ENCODE data around the gene FXYD6. TPM values are rescaled to one million over a fixed set of nuclear protein-coding genes. Genes with fewer than 3 reads are reported as not detected.

FXYD6 gene
- total and polyA plus RNA-seq, 4 donors: 4.7 to 22.5 (median 12.3) TPM

DNA sequence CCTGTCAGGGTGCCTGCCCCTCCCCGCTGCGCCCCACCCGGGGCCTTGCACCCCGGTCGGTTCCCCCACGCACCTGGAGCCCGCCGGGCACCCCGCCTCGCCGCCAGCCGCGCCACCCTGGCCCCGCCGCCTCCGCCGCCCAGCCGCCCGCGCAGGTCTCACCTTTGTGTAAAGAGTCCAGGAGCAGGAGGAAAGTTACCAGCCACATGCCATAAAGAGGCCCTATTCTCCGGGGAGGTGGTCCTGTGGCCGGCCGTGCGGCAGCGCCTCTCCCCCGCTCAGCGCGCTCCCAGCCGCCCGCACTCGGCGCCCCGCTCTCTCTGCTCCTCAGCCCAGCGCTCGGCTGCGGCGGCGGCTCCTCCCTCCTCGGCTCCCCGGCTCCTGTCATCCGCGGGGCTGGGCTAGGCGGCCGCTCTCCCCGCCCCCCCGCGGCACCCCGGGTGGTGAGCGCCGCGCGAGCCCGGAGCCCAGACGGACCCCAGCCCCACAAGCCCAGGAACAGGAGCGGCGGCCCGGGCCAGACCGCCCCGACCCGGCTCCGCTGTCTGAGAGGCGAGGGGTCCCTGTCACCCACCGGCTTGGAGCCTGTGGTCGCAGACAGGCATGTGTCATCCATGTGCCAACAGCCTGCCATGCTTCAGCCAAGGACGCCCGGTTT, 79.5 kb downstream of the FXYD6 start, which contains the start of gene DSCAML1:
Gene DSCAML1 (minus strand): TSS at position 345 of the 658 bp plus-strand sequence. CDS start 137 bp downstream, at position 208.
- Histone ChIP-seq H3K27ac (ENCODE audit: low read depth in 1 of 2, low read length in 2 of 2) (no peak within 1 kb of the TSS), H3K36me3 (ENCODE audit: control insufficient read depth in 4 of 4, insufficient read depth in 3 of 4, low read depth in 1 of 4, low read length in 3 of 4) (no peaks in the 10 kb centered on the region), H3K9me3 (ENCODE audit: control insufficient read depth in 4 of 4, low read length in 3 of 4) (no peaks in the 10 kb centered on the region), H3K9ac (ENCODE audit: low read depth in 1 of 2, low read length in 2 of 2) (no peak within 1 kb of the TSS), H3K4me3 (ENCODE audit: low read depth in 1 of 3, low read length in 3 of 3) (peak within 1 kb of the TSS in 1 of 3 donors; percentile 23), H3K4me1 (ENCODE audit: control insufficient read depth in 4 of 4, insufficient read depth in 4 of 4, low read length in 3 of 4) (peaks cover 2 to 16% (median 6%) of the 10 kb centered on the region in 4 donors), H3K27me3 (ENCODE audit: control insufficient read depth in 4 of 4, insufficient read depth in 4 of 4, low read length in 3 of 4) (peaks cover 0 to 8% (median 6%) of the 10 kb centered on the region in 4 donors)
- no peak for DNase-seq (ENCODE audit: low spot score)
- 7% methylated on average over 66 of the region's 66 CpGs for whole genome bisulfite sequencing
- TF ChIP-seq JUND (IDR thresholded peaks at IDR 0.05) (no peak), FOXA1 (IDR thresholded peaks at IDR 0.05) (no peak), SP1 (IDR thresholded peaks at IDR 0.05) (no peak), HNF4G (IDR thresholded peaks at IDR 0.05) (no peak), HNF4A (conservative IDR thresholded peaks at IDR 0.05) (no peak), RXRA (IDR thresholded peaks at IDR 0.05) (no peak), GABPA (IDR thresholded peaks at IDR 0.05 in 1 of 2, conservative IDR thresholded peaks at IDR 0.05 in 1 of 2) (no peak), TAF1 (conservative IDR thresholded peaks at IDR 0.05) (no peak), CTCF (IDR thresholded peaks at IDR 0.05; ENCODE audit: low read depth, low read length, missing input control) (no peak), NR2F2 (IDR thresholded peaks at IDR 0.05) (no peak)
- TF ChIP-seq, protein P1, sequence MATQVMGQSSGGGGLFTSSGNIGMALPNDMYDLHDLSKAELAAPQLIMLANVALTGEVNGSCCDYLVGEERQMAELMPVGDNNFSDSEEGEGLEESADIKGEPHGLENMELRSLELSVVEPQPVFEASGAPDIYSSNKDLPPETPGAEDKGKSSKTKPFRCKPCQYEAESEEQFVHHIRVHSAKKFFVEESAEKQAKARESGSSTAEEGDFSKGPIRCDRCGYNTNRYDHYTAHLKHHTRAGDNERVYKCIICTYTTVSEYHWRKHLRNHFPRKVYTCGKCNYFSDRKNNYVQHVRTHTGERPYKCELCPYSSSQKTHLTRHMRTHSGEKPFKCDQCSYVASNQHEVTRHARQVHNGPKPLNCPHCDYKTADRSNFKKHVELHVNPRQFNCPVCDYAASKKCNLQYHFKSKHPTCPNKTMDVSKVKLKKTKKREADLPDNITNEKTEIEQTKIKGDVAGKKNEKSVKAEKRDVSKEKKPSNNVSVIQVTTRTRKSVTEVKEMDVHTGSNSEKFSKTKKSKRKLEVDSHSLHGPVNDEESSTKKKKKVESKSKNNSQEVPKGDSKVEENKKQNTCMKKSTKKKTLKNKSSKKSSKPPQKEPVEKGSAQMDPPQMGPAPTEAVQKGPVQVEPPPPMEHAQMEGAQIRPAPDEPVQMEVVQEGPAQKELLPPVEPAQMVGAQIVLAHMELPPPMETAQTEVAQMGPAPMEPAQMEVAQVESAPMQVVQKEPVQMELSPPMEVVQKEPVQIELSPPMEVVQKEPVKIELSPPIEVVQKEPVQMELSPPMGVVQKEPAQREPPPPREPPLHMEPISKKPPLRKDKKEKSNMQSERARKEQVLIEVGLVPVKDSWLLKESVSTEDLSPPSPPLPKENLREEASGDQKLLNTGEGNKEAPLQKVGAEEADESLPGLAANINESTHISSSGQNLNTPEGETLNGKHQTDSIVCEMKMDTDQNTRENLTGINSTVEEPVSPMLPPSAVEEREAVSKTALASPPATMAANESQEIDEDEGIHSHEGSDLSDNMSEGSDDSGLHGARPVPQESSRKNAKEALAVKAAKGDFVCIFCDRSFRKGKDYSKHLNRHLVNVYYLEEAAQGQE (IDR thresholded peaks at IDR 0.05): no peak
- TF ChIP-seq, protein P2, sequence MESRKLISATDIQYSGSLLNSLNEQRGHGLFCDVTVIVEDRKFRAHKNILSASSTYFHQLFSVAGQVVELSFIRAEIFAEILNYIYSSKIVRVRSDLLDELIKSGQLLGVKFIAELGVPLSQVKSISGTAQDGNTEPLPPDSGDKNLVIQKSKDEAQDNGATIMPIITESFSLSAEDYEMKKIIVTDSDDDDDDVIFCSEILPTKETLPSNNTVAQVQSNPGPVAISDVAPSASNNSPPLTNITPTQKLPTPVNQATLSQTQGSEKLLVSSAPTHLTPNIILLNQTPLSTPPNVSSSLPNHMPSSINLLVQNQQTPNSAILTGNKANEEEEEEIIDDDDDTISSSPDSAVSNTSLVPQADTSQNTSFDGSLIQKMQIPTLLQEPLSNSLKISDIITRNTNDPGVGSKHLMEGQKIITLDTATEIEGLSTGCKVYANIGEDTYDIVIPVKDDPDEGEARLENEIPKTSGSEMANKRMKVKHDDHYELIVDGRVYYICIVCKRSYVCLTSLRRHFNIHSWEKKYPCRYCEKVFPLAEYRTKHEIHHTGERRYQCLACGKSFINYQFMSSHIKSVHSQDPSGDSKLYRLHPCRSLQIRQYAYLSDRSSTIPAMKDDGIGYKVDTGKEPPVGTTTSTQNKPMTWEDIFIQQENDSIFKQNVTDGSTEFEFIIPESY (IDR thresholded peaks at IDR 0.05): no peak
- TF ChIP-seq, protein P3, sequence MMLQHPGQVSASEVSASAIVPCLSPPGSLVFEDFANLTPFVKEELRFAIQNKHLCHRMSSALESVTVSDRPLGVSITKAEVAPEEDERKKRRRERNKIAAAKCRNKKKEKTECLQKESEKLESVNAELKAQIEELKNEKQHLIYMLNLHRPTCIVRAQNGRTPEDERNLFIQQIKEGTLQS (IDR thresholded peaks at IDR 0.05): no peak
- TF ChIP-seq, protein P4, sequence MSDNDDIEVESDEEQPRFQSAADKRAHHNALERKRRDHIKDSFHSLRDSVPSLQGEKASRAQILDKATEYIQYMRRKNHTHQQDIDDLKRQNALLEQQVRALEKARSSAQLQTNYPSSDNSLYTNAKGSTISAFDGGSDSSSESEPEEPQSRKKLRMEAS (IDR thresholded peaks at IDR 0.05): no peak
